HG02943 (cell line): ENCODE results near the gene LRRFIP1.

Experiments used
- ATAC-seq: cut with Tn5 transposase; IDR thresholded peaks from one replicate; pipeline ENCODE4 v1.9.1; 2021; ENCODE audit warnings: mild to moderate bottlenecking, low read depth, moderate library complexity; ENCODE audit not compliant: unreplicated experiment

The LRRFIP1 gene

DNA sequence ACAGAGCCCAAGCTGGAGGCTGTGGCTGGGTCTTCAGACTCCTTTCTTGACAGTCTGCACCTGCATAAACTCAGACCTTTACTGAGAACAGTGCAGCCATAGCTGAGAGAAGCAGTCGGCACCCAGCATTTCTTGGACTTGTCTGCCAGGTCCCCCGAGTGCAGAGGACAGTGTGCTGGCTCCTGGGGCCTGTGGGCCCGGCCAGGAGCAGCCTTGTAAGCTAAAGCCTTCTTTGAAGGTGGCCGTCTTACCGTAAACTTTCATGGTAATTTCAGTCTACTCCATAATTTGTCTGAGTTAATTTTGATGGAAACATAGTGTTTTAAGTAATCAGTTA, 70.9 kb downstream of the LRRFIP1 start:
- ATAC-seq = no peak

DNA sequence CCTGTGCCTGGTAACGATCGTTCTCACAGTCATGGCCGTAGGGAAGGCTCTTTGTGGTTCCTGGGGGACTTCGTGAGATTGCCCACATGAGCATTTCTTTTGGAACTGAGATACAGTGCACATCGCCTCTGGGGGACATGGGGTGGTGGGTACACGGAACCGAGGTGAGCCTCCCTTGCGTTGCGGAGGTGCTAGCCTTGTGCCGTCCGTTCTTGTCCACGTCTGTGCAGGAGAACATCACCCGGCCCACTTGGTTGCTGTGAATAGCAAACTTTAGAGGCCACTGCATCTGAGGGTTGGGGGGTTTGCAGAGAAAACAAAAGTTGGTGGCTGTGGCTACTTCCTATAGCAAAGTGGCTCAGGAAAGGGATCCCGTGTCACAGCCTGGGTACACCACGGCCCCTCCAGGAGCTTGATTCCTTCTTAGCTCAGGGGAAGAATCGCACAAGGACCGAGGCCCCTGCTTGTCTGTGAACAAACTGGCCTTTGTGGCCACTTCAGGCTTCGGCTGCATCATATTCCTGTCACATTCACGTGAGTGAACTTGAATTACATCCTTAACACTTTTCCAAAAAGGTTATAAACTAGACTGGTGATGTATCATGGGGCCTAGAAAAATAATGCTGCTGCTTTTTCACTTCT, 72.6 kb downstream of the LRRFIP1 start:
- ATAC-seq = no peak

- ATAC-seq = no peak
Observed at GRCh38 chr2:237700512-237701032, 73.2 kb downstream of the LRRFIP1 start.

DNA sequence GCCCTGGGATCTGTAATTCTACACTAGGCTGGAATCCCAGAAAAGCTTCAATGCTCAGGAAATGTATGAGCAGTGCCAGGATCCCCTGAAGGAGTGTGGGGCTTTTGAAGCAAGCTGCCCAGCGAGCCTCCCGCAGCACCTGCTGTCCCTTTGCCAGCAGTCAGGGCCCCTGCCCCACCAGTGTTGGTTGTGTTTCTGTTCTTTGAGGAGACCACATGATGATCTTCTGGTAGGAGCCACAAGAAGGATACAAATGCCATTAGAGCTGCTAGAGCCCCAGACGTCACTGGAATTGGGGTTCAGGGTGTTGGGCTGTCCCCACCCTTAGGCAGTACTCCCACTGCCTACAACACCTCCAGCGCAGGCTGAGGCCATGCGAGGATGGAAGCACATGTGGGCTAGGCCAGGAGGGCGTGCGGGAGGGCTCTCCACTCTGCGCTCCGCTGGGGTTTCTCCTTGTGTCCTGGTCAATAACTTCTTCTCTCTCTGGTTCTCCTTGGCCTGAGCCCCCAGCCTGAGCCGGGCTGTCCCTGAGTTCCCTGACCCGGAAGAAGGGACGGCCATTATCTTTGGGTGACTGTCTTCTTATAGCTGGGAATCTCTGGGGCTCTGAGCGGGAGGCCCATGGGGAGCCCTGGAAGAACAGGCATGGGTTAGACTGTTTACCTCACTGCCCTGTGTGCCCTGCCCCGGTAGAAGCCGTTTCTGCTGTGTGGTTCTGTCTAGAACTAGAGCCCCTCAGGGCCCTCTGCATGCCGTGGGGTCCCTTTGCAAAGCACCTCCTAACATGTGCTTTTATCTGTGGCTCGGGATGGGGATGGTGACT, 73.9 kb downstream of the LRRFIP1 start:
- ATAC-seq = no peak

DNA sequence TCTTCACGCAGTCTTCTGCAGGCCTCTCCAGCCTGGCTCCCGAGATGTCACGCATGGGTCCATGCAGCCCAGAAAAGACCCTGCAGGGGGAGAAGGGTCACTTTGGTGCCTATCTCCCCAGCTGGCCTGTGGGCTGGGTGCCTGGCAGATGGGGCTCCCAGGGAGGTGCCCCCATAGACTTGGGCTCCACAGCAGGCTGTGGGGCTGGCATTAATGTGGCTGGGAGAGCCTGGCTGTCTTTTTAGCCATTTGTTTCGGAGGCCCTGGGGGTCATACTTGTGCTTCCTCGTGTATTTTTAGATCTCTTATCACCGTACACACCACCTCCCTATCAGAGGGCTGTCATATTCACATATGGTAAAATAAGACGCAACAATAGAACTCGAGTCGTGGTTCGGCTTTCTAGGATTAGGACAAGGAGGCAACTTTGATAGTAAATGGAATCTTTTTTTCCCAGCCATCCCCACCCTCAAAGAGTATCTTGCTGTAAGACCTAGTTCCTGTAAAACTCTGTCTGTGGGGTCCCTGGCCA, 74.5 kb downstream of the LRRFIP1 start:
- no peak for ATAC-seq

DNA sequence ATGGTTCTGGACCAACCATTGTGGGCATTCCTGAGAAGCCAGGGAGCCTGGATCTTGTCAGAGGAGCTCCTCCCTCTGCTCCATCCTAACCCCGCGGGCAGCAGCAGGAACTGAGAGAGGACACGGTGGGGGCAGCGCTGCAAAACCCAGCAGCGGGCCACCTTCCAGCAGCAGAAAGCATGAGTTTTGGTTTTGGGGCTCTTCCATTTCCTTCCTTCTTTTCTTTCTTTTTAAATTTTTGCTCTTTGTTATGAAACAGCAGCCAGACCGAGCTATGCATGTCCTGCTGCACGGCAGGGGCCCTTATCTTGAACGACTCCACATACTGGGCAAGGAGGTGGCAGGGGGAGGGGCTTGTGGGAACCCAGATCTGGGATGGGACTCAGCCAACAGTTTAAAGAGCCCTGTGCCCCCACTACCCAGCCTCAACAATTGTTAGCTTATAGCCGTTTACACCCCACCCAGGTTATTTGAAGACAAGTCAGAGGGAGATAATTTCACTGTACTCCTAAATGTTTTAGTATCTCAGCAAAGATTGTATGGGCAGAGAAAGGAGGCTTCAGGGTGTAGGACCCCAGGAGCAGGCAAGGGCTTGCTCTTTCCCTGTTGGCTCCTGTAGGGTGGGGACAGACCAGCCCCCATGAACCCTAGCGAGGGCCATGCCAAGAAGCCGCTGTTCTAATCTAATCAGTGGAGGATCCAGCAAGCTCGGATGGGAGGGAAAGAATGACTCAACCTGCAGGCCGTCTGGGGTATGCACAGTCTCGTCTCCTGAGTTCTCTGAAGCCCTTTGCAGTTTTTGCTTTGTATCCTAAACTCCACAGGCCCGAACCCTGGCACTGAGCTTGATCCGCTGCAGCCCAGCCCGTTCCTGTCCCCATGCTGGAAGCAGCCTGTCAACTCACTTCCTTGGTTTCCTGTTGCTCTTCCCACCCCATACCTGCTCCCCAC, 75.3 kb downstream of the LRRFIP1 start:
- ATAC-seq = peak; percentile 39

DNA sequence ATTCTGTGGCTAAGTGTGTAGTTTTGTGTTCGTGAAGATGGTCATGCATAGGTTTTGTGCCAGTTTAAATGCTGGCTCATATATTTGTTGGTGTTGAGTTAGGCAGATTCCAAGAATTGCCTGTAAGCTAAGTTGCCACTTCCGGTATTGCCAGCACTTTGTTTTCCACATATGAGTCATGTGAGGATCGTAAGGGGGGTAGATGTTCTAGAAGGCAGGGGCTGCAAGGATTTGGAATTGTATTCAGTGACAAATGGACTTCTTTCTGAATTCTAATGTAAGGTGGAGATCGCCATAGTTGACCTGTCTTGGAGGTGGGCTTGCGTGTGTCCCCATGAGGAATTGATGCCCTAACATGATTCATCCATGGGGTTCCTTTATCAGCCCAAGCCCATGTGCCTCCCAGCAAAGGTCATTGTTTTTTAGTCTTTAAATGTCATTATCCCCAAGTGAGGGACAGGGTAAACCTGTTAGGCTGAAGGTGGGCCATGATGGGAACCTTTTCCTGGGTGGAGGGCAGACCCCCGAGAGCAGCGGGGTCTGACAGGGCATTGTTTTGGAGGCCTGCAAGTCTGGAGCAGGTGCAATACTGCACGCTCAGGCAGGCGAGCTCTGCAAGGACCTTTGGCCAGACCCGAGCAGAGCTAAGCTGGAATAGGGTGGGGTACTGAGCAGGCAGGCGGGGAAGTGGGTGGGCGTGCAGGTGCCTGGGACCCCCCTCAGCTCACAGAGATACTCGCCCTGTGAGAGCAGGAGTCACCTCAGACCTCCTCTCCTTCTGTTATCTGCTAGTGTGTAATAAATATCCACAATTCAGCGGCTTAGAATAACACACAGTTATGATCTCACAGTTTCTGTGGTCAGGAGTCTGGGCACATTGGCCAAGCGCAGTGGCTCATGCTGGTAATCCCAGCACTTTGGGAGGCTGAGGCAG, 77.4 kb downstream of the LRRFIP1 start:
- ATAC-seq = no peak

DNA sequence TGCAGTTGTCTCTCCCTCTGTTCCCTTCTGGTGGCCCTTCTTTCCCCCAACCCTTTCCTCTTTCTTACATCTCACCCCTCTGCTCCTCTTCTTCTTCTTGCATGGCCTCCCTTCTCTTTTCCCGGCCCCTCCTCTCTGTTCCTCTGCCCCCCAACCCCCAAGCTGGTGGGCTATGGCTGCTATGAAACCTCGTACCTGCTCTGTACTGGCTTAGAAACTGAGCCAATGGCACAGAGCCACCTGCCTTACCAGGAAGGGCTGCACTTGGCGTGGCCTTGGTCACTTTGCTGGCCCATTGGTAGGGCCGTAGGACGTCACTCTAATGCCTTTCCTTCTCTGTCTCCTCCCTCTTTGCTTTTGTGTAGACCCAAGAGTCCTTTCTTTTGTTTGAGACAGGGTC, 78.9 kb downstream of the LRRFIP1 start:
- ATAC-seq = no peak

- no peak for ATAC-seq
Observed at GRCh38 chr2:237708065-237708398, 80.6 kb downstream of the LRRFIP1 start.

GRCh38 chr2:237708491-237708890, 81.1 kb downstream of the LRRFIP1 start:
- ATAC-seq = no peak

- ATAC-seq = no peak
Observed at GRCh38 chr2:237708961-237709360, 81.6 kb downstream of the LRRFIP1 start.

- no peak for ATAC-seq
Observed at GRCh38 chr2:237711458-237712150, 84.2 kb downstream of the LRRFIP1 start.

GRCh38 chr2:237712477-237713377, 85.3 kb downstream of the LRRFIP1 start:
- no peak for ATAC-seq

DNA sequence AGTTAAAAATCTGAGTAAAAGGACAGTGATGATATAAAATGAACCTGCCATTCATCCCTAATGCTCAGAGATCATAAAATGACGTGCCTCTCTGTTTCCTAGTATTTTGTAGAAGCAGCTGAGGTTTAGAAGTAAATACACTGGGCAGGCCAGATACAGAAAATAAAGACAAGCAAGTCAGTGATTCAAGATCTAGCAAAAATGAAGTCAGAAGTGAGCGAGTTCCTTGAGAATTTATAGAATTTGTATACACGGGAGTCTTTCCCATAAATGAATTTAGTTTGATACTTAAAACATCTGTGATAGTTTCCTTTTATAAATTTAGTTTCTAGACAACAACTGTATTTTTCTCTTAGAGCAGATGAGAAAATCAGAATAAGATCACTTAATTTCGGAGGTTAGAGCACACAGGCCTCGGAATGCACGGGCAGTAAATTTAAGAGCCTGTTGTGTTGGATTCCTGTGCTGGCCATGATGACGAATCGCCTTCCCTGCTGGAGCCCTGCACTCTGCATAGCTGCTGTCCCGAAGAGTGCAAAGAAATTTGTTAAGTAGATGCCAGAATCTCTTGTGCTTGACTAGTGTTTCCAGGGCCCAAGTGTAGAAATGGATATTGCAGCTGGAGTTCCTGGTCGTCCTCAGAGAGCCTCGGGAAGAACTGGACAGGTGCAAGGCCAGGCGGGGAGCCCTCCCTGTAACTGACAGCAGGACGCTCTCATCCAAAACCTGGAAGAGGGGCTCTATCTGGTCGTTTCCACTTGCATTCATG, 87.5 kb downstream of the LRRFIP1 start:
- ATAC-seq = no peak

- ATAC-seq = no peak
Observed at GRCh38 chr2:237715459-237715947, 88.1 kb downstream of the LRRFIP1 start.

DNA sequence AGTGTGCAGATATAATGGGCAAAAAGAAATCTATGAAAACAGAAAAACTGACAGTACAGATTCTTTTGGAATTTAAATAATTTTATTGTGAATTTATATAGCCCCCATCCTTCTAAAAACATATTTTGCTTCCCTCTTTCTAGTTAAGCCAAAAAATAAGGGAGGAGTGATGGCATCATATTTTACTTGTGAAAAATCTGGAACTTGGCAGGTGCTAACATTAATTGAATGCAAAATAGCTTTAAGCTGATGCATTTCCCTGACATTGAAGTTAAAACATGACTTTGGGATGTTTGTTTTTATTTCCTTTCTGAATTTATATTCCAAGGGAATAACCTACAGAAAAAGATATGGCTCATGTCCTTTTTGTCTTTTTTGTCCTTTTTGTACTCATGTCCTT, 88.6 kb downstream of the LRRFIP1 start:
- ATAC-seq = no peak
